CD4-positive, alpha-beta T cell treated with Interleukin-6 at 100 ng/mL for 8 hours (primary cell): ENCODE measurements around the gene LNX2.

Source experiments
- DNase-seq: peaks from one replicate; pipeline ENCODE4 v3.0.0-alpha.2; 2020; ENCODE audit warnings: mixed read lengths, low spot score

The LNX2 gene

GRCh38 chr13:27504128-27504867 lies 116.0 kb downstream of the LNX2 start:
- no peak for DNase-seq

GRCh38 chr13:27500806-27501534 lies 119.4 kb downstream of the LNX2 start:
- no peak for DNase-seq

GRCh38 chr13:27497563-27498230 lies 122.6 kb downstream of the LNX2 start:
- no peak for DNase-seq

GRCh38 chr13:27496536-27497273 lies 123.6 kb downstream of the LNX2 start:
- no peak for DNase-seq

- no peak for DNase-seq
These were observed 124.3 kb downstream of the LNX2 start for GRCh38 chr13:27496006-27496405.
